ENCODE measurements around the gene LRRC55.
"Not testable (repeated sequence)": the region's sequence is repeated elsewhere in the genome, so short reads cannot be mapped to it uniquely, and the experiment has no call there.

LRRC55 gene

DNA sequence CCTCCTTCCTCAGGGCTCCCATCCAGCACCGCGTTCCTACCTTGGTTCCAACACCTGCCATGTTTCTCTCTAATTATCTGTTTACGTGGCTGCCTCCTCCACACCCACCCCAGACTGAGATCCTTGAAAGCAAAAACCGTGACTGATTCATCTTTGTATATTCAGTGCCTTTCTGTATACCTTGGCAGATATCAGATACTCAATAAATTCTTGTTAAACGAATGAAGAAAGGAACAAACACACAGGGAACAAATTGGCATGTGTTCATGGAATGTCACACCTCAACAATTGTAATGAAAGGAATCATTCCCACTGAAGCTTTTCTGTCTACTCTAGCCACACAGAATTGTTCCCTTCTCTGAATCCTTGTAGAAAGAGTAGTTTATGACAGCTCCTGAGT lies 20.4 kb upstream of the LRRC55 start:
- no peak for DNase-seq (ENCODE audit: low read depth in 2 of 2)

DNA sequence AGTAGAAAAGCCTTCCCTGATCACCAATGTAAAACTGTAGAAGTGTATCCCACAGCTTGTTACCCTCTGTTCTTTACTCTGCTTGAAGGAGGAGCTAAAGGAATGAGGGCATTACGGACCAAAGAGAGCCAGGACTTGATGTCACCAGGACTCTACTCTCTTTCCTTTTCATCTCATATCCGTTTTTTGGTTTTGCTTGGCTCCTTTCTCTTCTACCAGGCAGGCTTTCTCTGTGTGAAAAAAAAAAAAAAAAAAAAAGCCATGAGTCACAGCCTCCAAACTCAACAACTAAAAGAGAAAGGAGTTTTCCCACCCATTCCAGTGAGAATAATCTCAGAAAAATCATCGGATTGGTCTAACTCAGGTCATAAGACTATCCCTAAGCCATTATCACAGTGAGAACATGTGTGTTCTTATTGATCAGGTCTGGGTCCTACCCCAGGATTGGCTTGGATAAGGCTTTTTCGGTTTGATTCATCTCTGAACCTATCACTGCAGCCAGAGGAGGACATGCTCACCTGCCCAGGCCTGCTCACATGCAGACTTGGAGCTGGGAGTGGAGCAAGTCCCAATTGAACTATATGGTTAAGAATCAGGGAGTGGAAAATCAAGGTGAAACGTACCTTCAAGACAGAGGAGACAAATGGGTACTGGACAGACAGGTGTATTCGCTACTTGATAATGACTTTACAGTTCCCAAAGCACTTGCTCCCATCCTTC lies 19.4 kb upstream of the LRRC55 start:
- DNase-seq (ENCODE audit: low read depth in 2 of 2): no peak

GRCh38 chr11:57163160-57163868 lies 18.4 kb upstream of the LRRC55 start:
- no peak for DNase-seq (ENCODE audit: low read depth in 2 of 2)

DNA sequence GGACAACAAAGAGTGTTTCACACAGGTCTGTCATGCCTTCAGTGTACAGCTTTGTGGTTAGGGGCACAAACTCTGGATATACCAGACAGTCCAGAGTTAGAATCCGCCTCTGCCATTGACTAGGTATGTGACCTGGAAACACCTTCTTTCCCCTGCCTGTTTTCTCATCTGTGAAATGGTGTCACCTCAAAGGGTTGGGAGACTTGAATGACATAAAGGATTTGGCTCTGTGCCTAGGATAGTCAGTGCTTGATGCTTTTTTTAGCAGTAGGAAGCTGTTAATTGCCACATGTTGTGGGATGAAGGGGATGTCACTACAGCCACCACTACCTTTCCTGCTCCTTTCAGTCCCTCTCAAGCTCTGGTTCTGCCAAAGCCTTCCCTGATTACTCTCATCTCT lies 17.4 kb upstream of the LRRC55 start:
- DNase-seq (ENCODE audit: low read depth in 2 of 2): no peak

- no peak for DNase-seq (ENCODE audit: low read depth in 2 of 2)
Observed at GRCh38 chr11:57167125-57167846, 14.5 kb upstream of the LRRC55 start.

GRCh38 chr11:57169732-57170313 lies 11.9 kb upstream of the LRRC55 start:
- not testable (repeated sequence) for DNase-seq (ENCODE audit: low read depth in 2 of 2)

DNA sequence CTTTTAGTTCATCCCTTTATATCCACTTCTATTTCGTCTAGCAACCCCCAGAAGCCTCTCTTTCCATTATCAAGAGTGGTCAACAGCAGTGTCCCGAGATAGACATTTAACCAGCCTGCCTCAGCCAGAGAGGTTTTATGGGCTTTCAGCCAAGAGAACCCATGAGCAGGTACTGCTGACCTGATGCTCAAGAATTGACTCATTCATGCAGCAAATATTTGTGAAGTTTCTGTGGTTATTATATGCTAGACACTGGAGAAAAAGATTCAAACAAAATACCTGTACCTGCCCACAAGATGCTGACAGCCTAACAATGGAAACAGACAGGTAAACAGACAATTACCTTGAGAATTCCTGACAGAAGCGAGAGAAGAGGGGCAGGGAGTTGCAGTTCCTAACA lies 9.7 kb upstream of the LRRC55 start:
- DNase-seq (ENCODE audit: low read depth in 2 of 2): no peak

DNA sequence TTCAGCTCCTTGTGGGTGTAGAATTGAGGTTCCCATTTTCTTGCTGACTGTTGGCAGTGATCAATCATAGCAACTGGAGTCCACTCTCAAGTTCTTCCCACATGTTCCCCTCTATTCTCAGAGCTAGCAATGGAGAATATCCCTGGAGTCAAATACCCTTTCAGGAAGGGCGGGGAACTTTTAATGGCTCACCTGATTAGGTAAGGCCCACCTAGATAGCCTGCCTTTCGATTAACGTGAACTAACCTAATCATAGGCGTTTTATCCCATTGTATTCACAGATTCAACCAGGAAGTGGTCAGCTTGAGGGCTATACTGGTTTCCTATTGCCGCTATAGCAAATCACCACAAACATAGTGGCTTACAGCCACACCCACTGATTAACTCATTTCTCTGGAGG lies 7.1 kb upstream of the LRRC55 start:
- no peak for DNase-seq (ENCODE audit: low read depth in 2 of 2)

GRCh38 chr11:57175478-57175877 lies 6.3 kb upstream of the LRRC55 start:
- DNase-seq (ENCODE audit: low read depth in 2 of 2): no peak

DNA sequence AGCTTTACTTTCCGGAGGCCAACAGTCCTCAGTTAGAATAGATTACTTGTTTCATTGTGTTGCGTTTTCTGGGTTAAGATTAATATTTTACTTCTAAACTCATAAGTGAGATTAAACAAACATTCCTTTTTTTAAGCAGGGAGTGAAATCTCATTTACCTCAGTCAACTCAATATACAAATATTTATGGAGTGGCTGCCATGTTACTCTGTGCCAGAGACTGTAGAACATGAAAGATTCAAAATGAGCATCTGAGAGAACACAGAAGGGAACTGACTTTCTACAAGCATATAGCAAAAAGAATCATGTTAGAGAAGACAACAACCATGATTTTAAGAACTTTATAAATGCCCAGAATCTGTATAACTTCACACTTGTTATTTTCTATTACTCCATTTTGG lies 3.4 kb upstream of the LRRC55 start:
- no peak for DNase-seq (ENCODE audit: low read depth in 2 of 2)

DNA sequence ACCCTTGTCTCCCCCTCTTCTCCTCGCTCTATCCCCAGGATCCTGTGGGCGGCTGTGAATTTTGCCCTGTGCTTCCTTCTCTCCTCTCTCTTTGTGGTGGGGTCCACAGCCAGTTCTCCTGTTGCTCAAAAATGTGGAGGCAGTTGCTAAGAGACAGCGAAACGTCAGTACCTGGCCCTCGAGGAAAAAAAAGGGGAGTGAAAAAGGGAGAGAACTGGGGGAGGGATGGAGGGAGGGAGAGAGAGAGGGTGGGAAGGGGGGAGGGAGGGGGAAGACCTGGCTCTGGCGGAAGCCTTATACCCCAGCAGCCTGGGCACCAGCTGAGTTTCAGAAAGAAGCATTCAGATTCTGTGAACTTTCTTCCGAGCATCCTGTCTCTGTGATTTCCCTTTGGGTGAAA lies 2.1 kb upstream of the LRRC55 start:
- no peak for DNase-seq (ENCODE audit: low read depth in 2 of 2)

DNA sequence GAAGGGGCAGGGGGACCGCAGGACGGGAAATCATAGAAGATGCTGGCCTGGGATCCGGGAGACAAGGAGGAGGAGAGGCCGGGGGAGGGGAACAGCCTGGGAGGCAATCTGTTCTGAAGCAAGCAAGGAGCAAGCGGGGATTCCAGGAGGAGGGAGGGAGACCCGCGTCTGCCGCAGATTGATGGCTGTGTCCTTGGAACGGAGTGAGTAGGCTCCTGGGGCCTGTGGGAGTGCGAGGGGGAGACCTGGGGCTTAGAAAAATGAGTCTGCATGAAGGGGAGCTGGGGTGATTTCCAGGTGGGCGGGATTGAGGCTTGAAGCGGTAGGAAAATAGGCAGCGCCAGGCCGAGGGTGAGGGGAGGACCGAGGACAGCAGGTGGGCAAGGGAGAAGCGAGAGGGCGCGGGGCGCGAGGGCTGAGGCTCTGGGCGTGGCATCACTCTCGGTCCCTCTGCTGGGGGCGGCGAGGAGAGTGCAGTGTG lies 1.6 kb upstream of the LRRC55 start:
- no peak for DNase-seq (ENCODE audit: low read depth in 2 of 2)

DNA sequence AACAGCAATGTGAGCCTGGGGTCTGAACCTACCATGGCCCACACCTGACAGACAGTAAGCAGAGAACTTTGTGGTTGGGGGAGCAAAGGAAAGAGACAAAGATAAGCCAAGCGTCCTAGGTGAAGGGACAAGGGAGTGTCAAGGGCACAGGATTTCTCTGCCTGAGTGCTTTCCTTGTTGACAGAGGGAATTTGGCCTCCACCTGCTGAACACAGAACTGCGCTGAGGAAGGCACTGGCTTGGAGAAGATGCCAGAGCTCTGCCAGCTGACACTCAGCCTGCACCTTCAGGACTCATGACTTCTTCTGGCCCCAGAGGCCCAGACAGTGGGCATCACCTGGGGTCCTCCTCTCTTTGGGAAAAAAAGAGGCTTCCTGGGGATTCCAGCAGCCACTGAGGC lies 789 bp upstream of the LRRC55 start:
- DNase-seq (ENCODE audit: low read depth in 2 of 2): no peak

GRCh38 chr11:57182896-57183295 lies 1.1 kb downstream of the LRRC55 start:
- no peak for DNase-seq (ENCODE audit: low read depth in 2 of 2)

- no peak for DNase-seq (ENCODE audit: low read depth in 2 of 2)
Observed at GRCh38 chr11:57190548-57190947, 8.8 kb downstream of the LRRC55 start.

- DNase-seq (ENCODE audit: low read depth in 2 of 2): no peak
Observed at GRCh38 chr11:57191311-57192219, 9.8 kb downstream of the LRRC55 start.

DNA sequence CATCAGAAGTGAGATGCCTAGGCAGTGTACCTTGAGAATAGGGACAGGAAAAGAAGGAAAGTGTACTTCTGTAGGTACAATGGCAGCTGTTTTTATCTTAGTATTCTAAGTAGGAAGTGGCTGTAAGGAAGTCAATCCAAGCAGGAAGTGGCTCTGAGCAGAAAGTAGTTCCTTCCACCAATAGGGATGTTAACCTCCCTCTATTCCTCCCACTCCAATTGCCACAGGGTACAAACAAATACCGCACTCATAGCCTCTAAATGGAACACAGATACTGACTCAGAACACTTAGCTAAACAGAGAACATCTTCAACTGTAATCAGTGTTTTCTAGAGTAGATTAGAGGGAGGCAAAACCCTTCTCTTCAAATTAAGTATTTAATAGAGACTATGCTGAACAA lies 10.6 kb downstream of the LRRC55 start:
- DNase-seq (ENCODE audit: low read depth in 2 of 2): no peak

DNA sequence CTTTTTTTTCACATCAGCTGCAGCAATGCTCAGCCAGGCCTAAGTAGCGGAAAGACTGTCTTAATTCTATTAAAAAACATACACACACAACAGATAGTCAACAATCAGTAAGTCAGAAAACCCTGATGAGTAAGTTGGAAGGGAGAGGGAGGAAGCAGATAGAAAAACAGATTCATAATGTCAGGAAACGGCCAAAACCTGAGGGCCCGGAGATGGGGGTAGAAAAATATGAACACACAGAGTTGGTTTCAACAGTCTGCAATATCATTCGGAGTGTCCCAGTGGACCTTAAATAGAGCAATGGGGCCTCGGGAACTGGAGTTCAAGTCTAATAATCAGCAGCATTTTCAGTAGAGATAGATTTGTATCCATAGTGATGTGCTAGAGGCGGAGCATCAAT lies 14.8 kb downstream of the LRRC55 start:
- no peak for DNase-seq (ENCODE audit: low read depth in 2 of 2)

DNA sequence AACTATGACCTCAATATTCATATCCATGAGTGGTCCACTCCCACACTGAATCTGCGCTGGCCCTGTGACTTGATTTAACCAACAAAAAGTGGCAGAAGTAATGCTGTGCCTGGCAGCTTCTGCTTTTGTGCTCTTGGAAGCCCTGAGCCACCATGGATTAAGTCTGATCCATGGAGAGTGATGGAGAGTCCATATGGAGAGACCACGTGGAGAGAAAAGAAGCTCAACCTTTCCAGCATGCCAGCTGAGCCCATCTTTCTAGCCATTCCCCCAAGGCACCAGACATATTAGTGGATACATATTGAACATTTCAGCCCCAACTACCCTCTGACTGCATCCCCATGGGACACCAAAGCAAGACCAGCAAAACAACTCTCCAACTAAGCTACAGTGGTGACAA lies 16.0 kb downstream of the LRRC55 start:
- no peak for DNase-seq (ENCODE audit: low read depth in 2 of 2)

GRCh38 chr11:57199330-57199729 lies 17.6 kb downstream of the LRRC55 start:
- no peak for DNase-seq (ENCODE audit: low read depth in 2 of 2)

GRCh38 chr11:57200917-57201316 lies 19.2 kb downstream of the LRRC55 start:
- DNase-seq (ENCODE audit: low read depth in 2 of 2): no peak

All from stimulated activated CD4-positive, alpha-beta T cell treated with anti-CD3 and anti-CD28 coated beads, Interleukin-15, amount 100 ng/mL, for 48 hours (primary cell).